GM19463 (cell line): ENCODE data around the gene B4GAT1.

Experiments
- ATAC-seq: cut with Tn5 transposase; IDR thresholded peaks from one replicate; pipeline ENCODE4 v1.9.1; 2021; ENCODE audit warnings: mild to moderate bottlenecking, moderate library complexity; ENCODE audit not compliant: unreplicated experiment

Gene B4GAT1

GRCh38 chr11:66338276-66339161 lies 8.9 kb downstream of the B4GAT1 start:
- no peak for ATAC-seq

GRCh38 chr11:66337103-66337899 lies 10.1 kb downstream of the B4GAT1 start:
- no peak for ATAC-seq

GRCh38 chr11:66336234-66337102 lies 11.0 kb downstream of the B4GAT1 start, which contains the start of gene RIN1:
RIN1 (minus strand) TSS chr11:66336434; CDS start chr11:66336402, 32 bp downstream.
- peak; percentile 90 for ATAC-seq

GRCh38 chr11:66335531-66336233 lies 11.7 kb downstream of the B4GAT1 start:
- no peak for ATAC-seq

- ATAC-seq: no peak
Observed at GRCh38 chr11:66334605-66335442, 12.6 kb downstream of the B4GAT1 start.

GRCh38 chr11:66333896-66334604 lies 13.4 kb downstream of the B4GAT1 start:
- ATAC-seq: no peak

- no peak for ATAC-seq
Observed at GRCh38 chr11:66333220-66333877, 14.1 kb downstream of the B4GAT1 start.

GRCh38 chr11:66332371-66333219 lies 14.8 kb downstream of the B4GAT1 start:
- ATAC-seq: no peak

- ATAC-seq: no peak
Observed at GRCh38 chr11:66331542-66332370, 15.7 kb downstream of the B4GAT1 start.

GRCh38 chr11:66330931-66331330 lies 16.5 kb downstream of the B4GAT1 start:
- ATAC-seq: no peak

GRCh38 chr11:66329165-66329673 lies 18.2 kb downstream of the B4GAT1 start:
- no peak for ATAC-seq

GRCh38 chr11:66328302-66329144 lies 18.9 kb downstream of the B4GAT1 start:
- ATAC-seq: peak; percentile 68

GRCh38 chr11:66328031-66328301 lies 19.5 kb downstream of the B4GAT1 start:
- ATAC-seq: no peak

- no peak for ATAC-seq
Observed at GRCh38 chr11:66327171-66328030, 20.0 kb downstream of the B4GAT1 start.
